GM19397 (cell line): ENCODE results near the gene ASTN2.

ENCODE experiments used
- ATAC-seq: cut with Tn5 transposase; IDR thresholded peaks from one replicate; pipeline ENCODE4 v1.9.1; 2021; ENCODE audit warnings: mild to moderate bottlenecking, moderate library complexity; ENCODE audit not compliant: unreplicated experiment

Gene ASTN2

GRCh38 chr9:117029341-117029740 lies 385.5 kb downstream of the ASTN2 start:
- no peak for ATAC-seq

GRCh38 chr9:117028103-117028858 lies 386.6 kb downstream of the ASTN2 start:
- no peak for ATAC-seq

- ATAC-seq: no peak
Observed at GRCh38 chr9:117021906-117022305, 393.0 kb downstream of the ASTN2 start.

- no peak for ATAC-seq
Observed at GRCh38 chr9:117018966-117019617, 395.8 kb downstream of the ASTN2 start.

- no peak for ATAC-seq
Observed at GRCh38 chr9:117017414-117017985, 397.4 kb downstream of the ASTN2 start.

GRCh38 chr9:117014061-117014460 lies 400.8 kb downstream of the ASTN2 start:
- ATAC-seq: no peak

- ATAC-seq: no peak
Observed at GRCh38 chr9:117013440-117013995, 401.3 kb downstream of the ASTN2 start.

- ATAC-seq: no peak
Observed at GRCh38 chr9:117010061-117010460, 404.8 kb downstream of the ASTN2 start.

- ATAC-seq: no peak
Observed at GRCh38 chr9:117008876-117009275, 406.0 kb downstream of the ASTN2 start.

- ATAC-seq: no peak
Observed at GRCh38 chr9:117008461-117008860, 406.4 kb downstream of the ASTN2 start.

- no peak for ATAC-seq
Observed at GRCh38 chr9:117002686-117003085, 412.2 kb downstream of the ASTN2 start.

- ATAC-seq: no peak
Observed at GRCh38 chr9:117000834-117001233, 414.0 kb downstream of the ASTN2 start.

GRCh38 chr9:117000196-117000723 lies 414.6 kb downstream of the ASTN2 start:
- ATAC-seq: no peak

- ATAC-seq: no peak
Observed at GRCh38 chr9:116998305-116998704, 416.6 kb downstream of the ASTN2 start.

- ATAC-seq: no peak
Observed at GRCh38 chr9:116992865-116993264, 422.0 kb downstream of the ASTN2 start.

- no peak for ATAC-seq
Observed at GRCh38 chr9:116991051-116991450, 423.8 kb downstream of the ASTN2 start.

GRCh38 chr9:116990592-116990991 lies 424.3 kb downstream of the ASTN2 start:
- ATAC-seq: no peak

GRCh38 chr9:116987721-116988485 lies 427.0 kb downstream of the ASTN2 start:
- no peak for ATAC-seq

- no peak for ATAC-seq
Observed at GRCh38 chr9:116986015-116986414, 428.8 kb downstream of the ASTN2 start.

GRCh38 chr9:116985596-116985995 lies 429.3 kb downstream of the ASTN2 start:
- ATAC-seq: no peak

- ATAC-seq: no peak
Observed at GRCh38 chr9:116984111-116984510, 430.7 kb downstream of the ASTN2 start.
